ENCODE data around the gene CEP19.
"Not testable (repeated sequence)": the region's sequence is repeated elsewhere in the genome, so short reads cannot be mapped to it uniquely, and the experiment has no call there.

CEP19 gene, protein sequence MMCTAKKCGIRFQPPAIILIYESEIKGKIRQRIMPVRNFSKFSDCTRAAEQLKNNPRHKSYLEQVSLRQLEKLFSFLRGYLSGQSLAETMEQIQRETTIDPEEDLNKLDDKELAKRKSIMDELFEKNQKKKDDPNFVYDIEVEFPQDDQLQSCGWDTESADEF

DNA sequence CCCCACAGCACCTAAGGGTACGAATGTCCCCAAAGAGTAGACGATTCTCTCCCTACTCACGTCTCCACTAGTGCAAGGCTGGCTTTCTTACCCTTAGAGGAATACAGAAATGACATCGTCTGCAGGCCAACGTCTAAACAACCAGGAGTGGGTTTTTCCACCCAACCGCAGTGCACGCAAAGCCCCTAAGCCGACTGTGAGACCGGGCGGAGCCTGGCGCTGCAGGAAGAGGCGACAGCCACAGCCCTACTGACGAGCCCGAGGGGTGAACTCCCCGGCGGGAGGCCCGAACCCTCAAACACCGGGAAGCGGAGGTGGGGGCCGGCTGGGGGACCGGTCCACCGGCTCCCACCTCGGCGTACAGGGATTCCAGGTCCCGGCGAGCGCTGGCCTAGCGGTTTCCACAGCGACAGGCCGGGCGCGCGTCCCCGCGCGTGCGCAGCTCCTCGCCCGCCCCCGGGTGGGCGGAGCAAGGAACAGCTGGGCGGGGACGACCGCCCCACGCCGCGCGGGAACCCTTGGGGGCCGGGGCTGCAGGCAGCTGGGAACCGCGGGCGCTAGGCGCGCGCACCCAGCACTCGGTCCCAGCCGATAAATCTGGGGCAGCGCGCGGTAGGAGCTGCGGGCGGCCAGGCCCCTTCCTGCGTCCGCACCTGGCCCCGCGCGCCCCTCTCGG, at the start of gene CEP19, which contains the start of gene PIGX:
Gene CEP19 (minus strand): TSS at position 413 of the 676 bp plus-strand sequence. CDS start 3,593 bp downstream, outside the sequence.
Gene PIGX (plus strand): TSS at position 540 of the 676 bp plus-strand sequence.
- in situ Hi-C loops (cut with HindIII; ENCODE audit: low sequenced_read_pairs): no loop called here

- in situ Hi-C loops (cut with HindIII; ENCODE audit: low sequenced_read_pairs): no loop called here
Observed at GRCh38 chr3:196757876-196758739, 46.1 kb upstream of the CEP19 start.

GRCh38 chr3:196756732-196757131, 44.7 kb upstream of the CEP19 start:
- in situ Hi-C loops (cut with HindIII; ENCODE audit: low sequenced_read_pairs): no loop called here

- in situ Hi-C loops (cut with HindIII; ENCODE audit: low sequenced_read_pairs): no loop called here
Observed at GRCh38 chr3:196754091-196754981, 42.3 kb upstream of the CEP19 start.

DNA sequence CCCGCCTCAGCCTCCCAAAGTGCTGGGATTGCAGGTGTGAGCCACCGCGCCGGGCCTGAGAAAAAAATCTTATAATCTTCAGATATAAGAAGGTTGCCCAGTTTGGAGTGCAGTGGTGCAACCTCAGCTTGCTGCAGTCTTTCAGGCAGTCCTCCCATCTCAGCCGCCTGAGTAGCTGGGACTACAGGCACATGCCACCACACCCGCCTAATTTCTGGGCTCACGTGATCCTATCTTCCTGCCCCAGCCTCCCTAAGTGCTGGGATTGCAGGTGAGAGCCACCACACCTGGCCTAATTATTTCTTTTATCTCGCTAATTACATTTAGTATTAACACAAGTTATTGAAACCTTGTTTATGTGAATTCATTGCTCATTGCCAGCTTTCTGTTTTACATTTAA, 41.2 kb upstream of the CEP19 start:
- in situ Hi-C loops (cut with HindIII; ENCODE audit: low sequenced_read_pairs): no loop called here

DNA sequence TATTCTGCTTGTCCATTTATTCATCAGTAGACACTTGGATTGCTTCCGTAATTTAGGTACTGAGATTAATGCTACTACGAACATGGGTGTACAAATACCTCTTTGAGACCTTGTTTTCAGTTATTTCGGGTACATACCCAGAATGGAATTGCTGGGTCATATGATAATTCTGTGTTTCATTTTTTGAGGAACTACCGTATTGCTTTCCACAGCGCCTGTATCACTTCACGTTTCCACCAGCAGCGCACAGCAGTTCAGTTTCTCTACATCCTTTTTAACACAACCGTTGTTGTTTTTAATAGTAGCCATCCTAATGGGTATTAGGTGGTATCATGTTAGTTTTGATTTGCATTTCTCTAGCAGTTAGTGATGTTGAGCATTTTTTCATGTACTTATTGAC, 37.1 kb upstream of the CEP19 start:
- in situ Hi-C loops (cut with HindIII; ENCODE audit: low sequenced_read_pairs): no loop called here

GRCh38 chr3:196743569-196743968, 31.5 kb upstream of the CEP19 start:
- in situ Hi-C loops (cut with HindIII; ENCODE audit: low sequenced_read_pairs): not testable (repeated sequence)

- in situ Hi-C loops (cut with HindIII; ENCODE audit: low sequenced_read_pairs): no loop called here
Observed at GRCh38 chr3:196741249-196741889, 29.3 kb upstream of the CEP19 start.

GRCh38 chr3:196740481-196741248, 28.6 kb upstream of the CEP19 start:
- in situ Hi-C loops (cut with HindIII; ENCODE audit: low sequenced_read_pairs): no loop called here

- in situ Hi-C loops (cut with HindIII; ENCODE audit: low sequenced_read_pairs): no loop called here
Observed at GRCh38 chr3:196739671-196740480, 27.8 kb upstream of the CEP19 start, which contains the start of gene PAK2. Gene PAK2, plus strand, starts transcription at chr3:196739857. Its CDS starts 42,790 bp downstream, at chr3:196782647.

GRCh38 chr3:196737655-196738054, 25.6 kb upstream of the CEP19 start:
- in situ Hi-C loops (cut with HindIII; ENCODE audit: low sequenced_read_pairs): no loop called here

- in situ Hi-C loops (cut with HindIII; ENCODE audit: low sequenced_read_pairs): no loop called here
Observed at GRCh38 chr3:196736670-196737374, 24.8 kb upstream of the CEP19 start.

- in situ Hi-C loops (cut with HindIII; ENCODE audit: low sequenced_read_pairs): no loop called here
Observed at GRCh38 chr3:196735751-196736150, 23.7 kb upstream of the CEP19 start.

GRCh38 chr3:196726788-196727675, 15.0 kb upstream of the CEP19 start:
- in situ Hi-C loops (cut with HindIII; ENCODE audit: low sequenced_read_pairs): no loop called here

DNA sequence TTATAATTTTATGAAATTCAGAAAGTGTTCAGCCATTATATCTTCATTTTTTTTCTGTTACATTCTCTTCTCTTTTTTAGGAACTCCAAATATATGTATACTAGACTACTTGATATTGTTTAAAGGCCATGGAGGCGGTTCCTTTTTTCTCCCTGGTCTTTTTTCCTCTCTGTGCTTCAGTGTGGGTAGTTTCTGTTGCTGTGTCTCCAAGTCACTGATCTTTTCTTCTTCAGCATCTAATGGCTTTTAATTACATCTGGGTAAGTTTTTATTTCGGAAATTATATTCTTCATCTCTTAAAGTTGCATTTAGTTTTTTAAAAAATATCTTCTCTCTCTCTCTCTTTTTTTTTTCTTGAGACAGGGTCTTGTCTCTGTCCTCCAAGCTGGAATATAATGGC, 9.0 kb upstream of the CEP19 start:
- in situ Hi-C loops (cut with HindIII; ENCODE audit: low sequenced_read_pairs): no loop called here

- in situ Hi-C loops (cut with HindIII; ENCODE audit: low sequenced_read_pairs): not testable (repeated sequence)
Observed at GRCh38 chr3:196717162-196717561, 5.1 kb upstream of the CEP19 start.
